ENCODE results near the gene OPCML. TPM values are rescaled to one million over a fixed set of nuclear protein-coding genes. Genes with fewer than 3 reads are reported as not detected.

The OPCML gene
- total RNA-seq, 4 donors from 2014 or later, result not detected

GRCh38 chr11:132523929-132524328 is 1008.4 kb downstream of the OPCML start:
- Histone ChIP-seq H3K27me3 (no peaks in the 10 kb centered on the region), H3K4me3 (no peak overlapping the region), H3K9me3 (no peaks in the 10 kb centered on the region), H3K27ac (no peak overlapping the region), H3K36me3 (no peaks in the 10 kb centered on the region), H3K4me1 (no peaks in the 10 kb centered on the region)
- intact Hi-C loops (cut with DNase I; ENCODE audit: low total_unique reads), result no loop called here
- 68 to 78% methylated on average over 4 of the region's 4 CpGs for WGBS, 2 donors (ENCODE audit: low coverage in 1 of 2)
- DNase-seq, result no peak
- in situ Hi-C loops (cut with MboI; ENCODE audit: low pct_ligation_motif_present in 1 of 4, low pct_unique_long_range_greater_than_20kb in 1 of 4, low sequenced_read_pairs in 3 of 4), result no loop called here
- no peak for TF ChIP-seq POLR2AphosphoS5 (IDR thresholded peaks at IDR 0.05)
- no peak for TF ChIP-seq EP300 (IDR thresholded peaks at IDR 0.05; ENCODE audit: low read depth)
- no peak for TF ChIP-seq POLR2A (IDR thresholded peaks at IDR 0.05)
- no peak for TF ChIP-seq CTCF (IDR thresholded peaks at IDR 0.05)

DNA sequence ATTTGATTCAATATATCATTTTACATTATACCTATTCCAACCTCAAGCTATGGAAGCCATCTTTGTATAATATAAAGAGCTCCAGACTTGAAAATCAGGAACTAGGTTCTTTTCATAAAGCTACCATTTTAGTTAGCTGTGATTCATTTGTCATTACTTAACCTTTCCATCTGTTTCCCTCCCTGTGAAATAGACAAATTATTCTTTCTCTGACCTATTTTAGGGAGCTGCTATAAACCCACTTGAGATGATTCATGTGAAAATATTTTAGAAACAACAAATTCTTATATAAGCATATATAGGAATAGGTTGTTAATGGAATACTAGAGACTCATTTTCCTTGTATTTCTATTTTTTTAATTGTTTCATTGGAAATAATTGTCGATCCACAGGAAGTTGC is 1012.1 kb downstream of the OPCML start:
- Histone ChIP-seq H3K27ac (no peak overlapping the region), H3K9me3 (no peaks in the 10 kb centered on the region), H3K4me3 (no peak overlapping the region), H3K36me3 (no peaks in the 10 kb centered on the region), H3K4me1 (no peaks in the 10 kb centered on the region), H3K27me3 (no peaks in the 10 kb centered on the region)
- 88 to 91% methylated on average over 1 of the region's 1 CpG for WGBS, 2 donors (ENCODE audit: low coverage in 1 of 2)
- DNase-seq, result no peak
- in situ Hi-C loops (cut with MboI; ENCODE audit: low pct_ligation_motif_present in 1 of 4, low pct_unique_long_range_greater_than_20kb in 1 of 4, low sequenced_read_pairs in 3 of 4), result no loop called here
- intact Hi-C loops (cut with DNase I; ENCODE audit: low total_unique reads), result no loop called here
- TF ChIP-seq POLR2A (IDR thresholded peaks at IDR 0.05) (no peak), POLR2AphosphoS5 (IDR thresholded peaks at IDR 0.05) (no peak), CTCF (IDR thresholded peaks at IDR 0.05) (no peak), EP300 (IDR thresholded peaks at IDR 0.05; ENCODE audit: low read depth) (no peak)

GRCh38 chr11:132519241-132519815 is 1013.0 kb downstream of the OPCML start:
- intact Hi-C loops (cut with DNase I; ENCODE audit: low total_unique reads), result no loop called here
- no peaks in the 10 kb centered on the region for H3K4me1 ChIP-seq
- no peak overlapping the region for H3K27ac ChIP-seq
- H3K36me3 ChIP-seq, result no peaks in the 10 kb centered on the region
- 73 to 74% methylated on average over 2 to 6 of the region's 6 CpGs for WGBS, 2 donors (ENCODE audit: low coverage in 1 of 2)
- DNase-seq, result no peak
- H3K27me3 ChIP-seq, result no peaks in the 10 kb centered on the region
- in situ Hi-C loops (cut with MboI; ENCODE audit: low pct_ligation_motif_present in 1 of 4, low pct_unique_long_range_greater_than_20kb in 1 of 4, low sequenced_read_pairs in 3 of 4), result no loop called here
- H3K4me3 ChIP-seq, result no peak overlapping the region
- no peaks in the 10 kb centered on the region for H3K9me3 ChIP-seq
- TF ChIP-seq POLR2AphosphoS5 (IDR thresholded peaks at IDR 0.05) (no peak), POLR2A (IDR thresholded peaks at IDR 0.05) (no peak), CTCF (IDR thresholded peaks at IDR 0.05) (no peak), EP300 (IDR thresholded peaks at IDR 0.05; ENCODE audit: low read depth) (no peak)

- intact Hi-C loops (cut with DNase I; ENCODE audit: low total_unique reads) (no loop called here), in situ Hi-C loops (cut with MboI; ENCODE audit: low pct_ligation_motif_present in 1 of 4, low pct_unique_long_range_greater_than_20kb in 1 of 4, low sequenced_read_pairs in 3 of 4) (no loop called here)
- peaks cover 0 to 4% of the 10 kb centered on the region in 2 donors for H3K9me3 ChIP-seq
- H3K4me1 ChIP-seq, result no peaks in the 10 kb centered on the region
- no peak overlapping the region for H3K4me3 ChIP-seq
- H3K27ac ChIP-seq, result no peak overlapping the region
- H3K27me3 ChIP-seq, result no peaks in the 10 kb centered on the region
- TF ChIP-seq POLR2A (IDR thresholded peaks at IDR 0.05) (no peak), POLR2AphosphoS5 (IDR thresholded peaks at IDR 0.05) (no peak), EP300 (IDR thresholded peaks at IDR 0.05; ENCODE audit: low read depth) (no peak), CTCF (IDR thresholded peaks at IDR 0.05) (no peak)
- H3K36me3 ChIP-seq, result no peaks in the 10 kb centered on the region
- WGBS, 2 donors (ENCODE audit: low coverage in 1 of 2), result 56 to 59% methylated on average over 3 to 8 of the region's 8 CpGs
- DNase-seq, result no peak
Measured at GRCh38 chr11:132504501-132505041, 1027.7 kb downstream of the OPCML start.

Measured in transverse colon (tissue), 4 donors.